ENCODE measurements around the gene NAT8L.

- TF ChIP-seq, protein P1, sequence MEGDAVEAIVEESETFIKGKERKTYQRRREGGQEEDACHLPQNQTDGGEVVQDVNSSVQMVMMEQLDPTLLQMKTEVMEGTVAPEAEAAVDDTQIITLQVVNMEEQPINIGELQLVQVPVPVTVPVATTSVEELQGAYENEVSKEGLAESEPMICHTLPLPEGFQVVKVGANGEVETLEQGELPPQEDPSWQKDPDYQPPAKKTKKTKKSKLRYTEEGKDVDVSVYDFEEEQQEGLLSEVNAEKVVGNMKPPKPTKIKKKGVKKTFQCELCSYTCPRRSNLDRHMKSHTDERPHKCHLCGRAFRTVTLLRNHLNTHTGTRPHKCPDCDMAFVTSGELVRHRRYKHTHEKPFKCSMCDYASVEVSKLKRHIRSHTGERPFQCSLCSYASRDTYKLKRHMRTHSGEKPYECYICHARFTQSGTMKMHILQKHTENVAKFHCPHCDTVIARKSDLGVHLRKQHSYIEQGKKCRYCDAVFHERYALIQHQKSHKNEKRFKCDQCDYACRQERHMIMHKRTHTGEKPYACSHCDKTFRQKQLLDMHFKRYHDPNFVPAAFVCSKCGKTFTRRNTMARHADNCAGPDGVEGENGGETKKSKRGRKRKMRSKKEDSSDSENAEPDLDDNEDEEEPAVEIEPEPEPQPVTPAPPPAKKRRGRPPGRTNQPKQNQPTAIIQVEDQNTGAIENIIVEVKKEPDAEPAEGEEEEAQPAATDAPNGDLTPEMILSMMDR (IDR thresholded peaks at IDR 0.05 in 2 of 3, conservative IDR thresholded peaks at IDR 0.05 in 1 of 3; ENCODE audit: borderline replicate concordance in 1 of 3, insufficient read depth in 1 of 3, low read depth in 2 of 3, low read length in 2 of 3) = no peak
- TF ChIP-seq JUND (IDR thresholded peaks at IDR 0.05) = no peak
- TF ChIP-seq TCF7L2 (IDR thresholded peaks at IDR 0.05; ENCODE audit: borderline replicate concordance, extremely low read depth, insufficient read depth, insufficient read length) = no peak
- no peak for TF ChIP-seq CEBPB (IDR thresholded peaks at IDR 0.05; ENCODE audit: low read depth)
These were observed 33.5 kb downstream of the NAT8L start for GRCh38 chr4:2092669-2093053.
